BLaER1 (cell line): Measurements from ENCODE around the gene TMEM54.

Source experiments
- H3K27ac ChIP-seq: shearing (Covaris generic); formaldehyde crosslinking; 2 replicates; pipeline ENCODE4 v1.8.1; 2022
- H3K27me3 ChIP-seq: shearing (Covaris generic); formaldehyde crosslinking; 2 replicates; pipeline ENCODE4 v1.8.1; 2022
- H3K36me3 ChIP-seq: shearing (Covaris generic); formaldehyde crosslinking; 2 replicates; pipeline ENCODE4 v1.8.1; 2022
- H3K4me1 ChIP-seq: shearing (Covaris generic); formaldehyde crosslinking; 2 replicates; pipeline ENCODE4 v1.8.1; 2022
- H3K4me2 ChIP-seq: shearing (Covaris generic); formaldehyde crosslinking; 2 replicates; pipeline ENCODE4 v1.8.1; 2022
- H3K4me3 ChIP-seq: shearing (Covaris generic); formaldehyde crosslinking; 2 replicates; pipeline ENCODE4 v1.8.1; 2022
- H3K9ac ChIP-seq: shearing (Covaris generic); formaldehyde crosslinking; 2 replicates; pipeline ENCODE4 v1.8.1; 2022
- H3K9me3 ChIP-seq: shearing (Covaris generic); formaldehyde crosslinking; 2 replicates; pipeline ENCODE4 v1.8.1; 2022
- H4K20me1 ChIP-seq: shearing (Covaris generic); formaldehyde crosslinking; 2 replicates; pipeline ENCODE4 v1.8.1; 2022
- Cebpa-rat ChIP-seq: shearing (Covaris generic); IDR thresholded peaks from 2 replicates; pipeline ENCODE4 v1.8.1; 2022

TMEM54 gene

DNA sequence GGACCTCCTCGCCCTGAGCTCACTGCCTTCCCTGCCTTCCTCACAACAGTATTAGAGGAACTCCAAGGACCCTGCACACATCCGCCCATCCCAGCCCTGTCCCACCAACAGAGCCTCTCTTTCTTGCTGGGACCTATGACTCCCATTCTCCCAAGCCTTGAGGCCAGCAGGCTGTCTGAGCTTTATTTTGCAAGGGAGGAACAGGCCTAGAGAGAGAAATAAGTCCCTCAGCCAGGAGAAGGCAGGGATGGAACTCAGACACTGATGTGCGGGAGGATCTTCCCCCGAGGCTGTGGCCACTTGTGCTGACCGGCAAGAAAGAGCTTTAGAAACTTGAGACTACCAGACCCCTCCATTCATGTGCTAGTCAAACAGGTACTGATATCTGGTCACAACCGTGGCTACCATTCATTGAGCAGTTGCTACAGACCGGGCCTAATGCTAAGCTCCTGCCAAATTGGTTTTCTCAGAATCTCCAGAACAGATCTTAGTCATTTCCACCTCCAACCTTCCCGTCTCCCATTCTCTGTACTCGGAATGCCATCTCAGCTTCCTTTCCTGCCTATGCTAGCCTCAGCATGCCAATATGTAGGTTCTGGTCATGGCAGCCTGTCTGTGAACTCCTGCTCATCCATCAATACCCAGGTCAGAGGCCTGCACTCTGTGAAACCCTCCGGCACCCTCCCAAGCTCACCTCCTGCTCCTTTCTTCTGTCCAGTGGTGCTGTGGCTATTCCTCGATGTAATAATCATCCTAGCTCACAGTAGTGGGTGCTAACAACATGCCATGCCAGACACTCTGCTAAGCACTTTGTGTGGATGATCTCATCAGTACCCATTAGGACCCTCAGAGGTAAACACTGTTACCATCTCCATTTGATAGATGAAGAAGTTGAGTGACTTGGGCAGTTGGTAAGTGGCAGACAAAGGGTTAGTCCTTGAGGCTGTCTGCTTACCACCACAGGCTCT, 3.8 kb downstream of the TMEM54 start:
- Histone ChIP-seq H3K4me1 (peaks cover 33% of the 10 kb centered on the region), H3K27ac (no peak overlapping the region), H3K4me3 (no peak overlapping the region), H4K20me1 (peaks cover 9% of the 10 kb centered on the region; the same call in 1 of the 2 replicates), H3K4me2 (no peak overlapping the region), H3K27me3 (peaks cover 21% of the 10 kb centered on the region), H3K9ac (no peak overlapping the region), H3K9me3 (no peaks in the 10 kb centered on the region; the same call in 1 of the 2 replicates), H3K36me3 (peaks cover 15% of the 10 kb centered on the region)
- no peak for TF ChIP-seq Cebpa-rat

GRCh38 chr1:32896451-32896850, 4.7 kb downstream of the TMEM54 start:
- peaks cover 30% of the 10 kb centered on the region for H3K27me3 ChIP-seq
- no peak overlapping the region for H3K9ac ChIP-seq
- H3K4me2 ChIP-seq = no peak overlapping the region
- peaks cover 36% of the 10 kb centered on the region for H3K4me1 ChIP-seq
- peaks cover 13% of the 10 kb centered on the region; the same call in 1 of the 2 replicates for H4K20me1 ChIP-seq
- no peak overlapping the region for H3K27ac ChIP-seq
- peaks cover 15% of the 10 kb centered on the region for H3K36me3 ChIP-seq
- no peak for TF ChIP-seq Cebpa-rat
- H3K4me3 ChIP-seq = no peak overlapping the region
- H3K9me3 ChIP-seq = no peaks in the 10 kb centered on the region; the same call in 1 of the 2 replicates

GRCh38 chr1:32895325-32896215, 5.6 kb downstream of the TMEM54 start:
- Histone ChIP-seq H3K9ac (no peak overlapping the region), H3K27ac (no peak overlapping the region), H4K20me1 (peaks cover 13% of the 10 kb centered on the region; the same call in 1 of the 2 replicates), H3K4me1 (peaks cover 32% of the 10 kb centered on the region), H3K27me3 (peaks cover 32% of the 10 kb centered on the region), H3K4me2 (no peak overlapping the region), H3K36me3 (peaks cover 15% of the 10 kb centered on the region), H3K4me3 (no peak overlapping the region), H3K9me3 (no peaks in the 10 kb centered on the region; the same call in 1 of the 2 replicates)
- no peak for TF ChIP-seq Cebpa-rat

- Histone ChIP-seq H3K9me3 (no peaks in the 10 kb centered on the region; the same call in 1 of the 2 replicates), H3K27ac (no peak overlapping the region), H3K4me3 (no peak overlapping the region), H4K20me1 (peaks cover 13% of the 10 kb centered on the region; the same call in 1 of the 2 replicates), H3K9ac (no peak overlapping the region), H3K4me2 (no peak overlapping the region), H3K27me3 (peaks cover 32% of the 10 kb centered on the region), H3K4me1 (peaks cover 23% of the 10 kb centered on the region), H3K36me3 (peaks cover 15% of the 10 kb centered on the region)
- no peak for TF ChIP-seq Cebpa-rat
These were observed 6.5 kb downstream of the TMEM54 start for GRCh38 chr1:32894681-32895080.

- peak overlapping the region; percentile 34; the same call in 1 of the 2 replicates for H3K9ac ChIP-seq
- H3K27me3 ChIP-seq = peaks cover 32% of the 10 kb centered on the region
- peaks cover 19% of the 10 kb centered on the region for H3K4me1 ChIP-seq
- H3K4me3 ChIP-seq = peak overlapping the region; percentile 61
- H3K36me3 ChIP-seq = peaks cover 15% of the 10 kb centered on the region
- H3K9me3 ChIP-seq = no peaks in the 10 kb centered on the region; the same call in 1 of the 2 replicates
- no peak for TF ChIP-seq Cebpa-rat
- peaks cover 13% of the 10 kb centered on the region; the same call in 1 of the 2 replicates for H4K20me1 ChIP-seq
- peak overlapping the region; percentile 70 for H3K4me2 ChIP-seq
- no peak overlapping the region for H3K27ac ChIP-seq
These were observed 7.1 kb downstream of the TMEM54 start for GRCh38 chr1:32894019-32894600.

DNA sequence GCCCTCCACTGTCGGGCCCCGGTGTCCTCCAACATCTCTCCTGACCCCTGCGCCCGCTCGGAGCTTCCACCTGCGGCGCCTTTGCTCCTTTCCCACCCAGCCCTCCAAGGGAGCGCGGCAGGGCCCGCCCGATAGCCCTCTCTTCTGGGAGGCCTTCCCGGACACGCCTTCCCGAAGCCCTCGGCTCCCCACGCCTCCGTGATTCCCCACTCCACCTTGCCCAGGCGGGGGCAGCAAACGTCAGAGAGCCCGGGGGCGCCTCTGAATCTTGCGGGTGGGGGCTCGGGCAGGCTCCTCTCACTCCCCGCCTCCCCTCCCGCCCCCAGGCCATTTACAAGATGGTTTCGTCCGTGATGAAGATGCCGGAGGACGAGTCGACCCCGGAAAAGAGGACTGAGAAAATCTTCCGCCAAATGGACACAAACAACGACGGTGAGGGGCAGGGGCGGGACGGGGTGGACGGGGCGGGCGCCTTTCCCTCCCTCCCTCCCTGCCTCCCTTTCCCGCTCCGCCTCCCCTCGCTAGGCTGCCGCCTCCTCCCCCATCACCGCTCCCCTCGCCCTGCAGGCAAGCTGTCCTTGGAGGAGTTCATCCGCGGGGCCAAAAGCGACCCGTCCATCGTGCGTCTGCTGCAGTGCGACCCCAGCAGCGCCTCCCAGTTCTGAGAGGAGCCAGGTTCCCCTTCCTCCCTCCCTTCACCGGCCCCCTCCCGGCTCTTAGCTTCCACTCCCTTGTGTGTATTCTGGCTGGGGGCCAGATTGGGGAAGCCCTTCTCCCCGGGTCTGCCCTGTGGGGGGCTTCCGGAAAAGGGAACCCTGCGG, 7.8 kb downstream of the TMEM54 start:
- Histone ChIP-seq H3K4me3 (peak overlapping the region; percentile 61), H3K27ac (no peak overlapping the region), H3K36me3 (peaks cover 15% of the 10 kb centered on the region), H3K9me3 (no peaks in the 10 kb centered on the region; the same call in 1 of the 2 replicates), H3K4me2 (peak overlapping the region; percentile 70), H3K4me1 (peaks cover 19% of the 10 kb centered on the region), H4K20me1 (peaks cover 13% of the 10 kb centered on the region; the same call in 1 of the 2 replicates), H3K9ac (peak overlapping the region; percentile 48; the same call in 1 of the 2 replicates), H3K27me3 (peaks cover 32% of the 10 kb centered on the region)
- no peak for TF ChIP-seq Cebpa-rat

DNA sequence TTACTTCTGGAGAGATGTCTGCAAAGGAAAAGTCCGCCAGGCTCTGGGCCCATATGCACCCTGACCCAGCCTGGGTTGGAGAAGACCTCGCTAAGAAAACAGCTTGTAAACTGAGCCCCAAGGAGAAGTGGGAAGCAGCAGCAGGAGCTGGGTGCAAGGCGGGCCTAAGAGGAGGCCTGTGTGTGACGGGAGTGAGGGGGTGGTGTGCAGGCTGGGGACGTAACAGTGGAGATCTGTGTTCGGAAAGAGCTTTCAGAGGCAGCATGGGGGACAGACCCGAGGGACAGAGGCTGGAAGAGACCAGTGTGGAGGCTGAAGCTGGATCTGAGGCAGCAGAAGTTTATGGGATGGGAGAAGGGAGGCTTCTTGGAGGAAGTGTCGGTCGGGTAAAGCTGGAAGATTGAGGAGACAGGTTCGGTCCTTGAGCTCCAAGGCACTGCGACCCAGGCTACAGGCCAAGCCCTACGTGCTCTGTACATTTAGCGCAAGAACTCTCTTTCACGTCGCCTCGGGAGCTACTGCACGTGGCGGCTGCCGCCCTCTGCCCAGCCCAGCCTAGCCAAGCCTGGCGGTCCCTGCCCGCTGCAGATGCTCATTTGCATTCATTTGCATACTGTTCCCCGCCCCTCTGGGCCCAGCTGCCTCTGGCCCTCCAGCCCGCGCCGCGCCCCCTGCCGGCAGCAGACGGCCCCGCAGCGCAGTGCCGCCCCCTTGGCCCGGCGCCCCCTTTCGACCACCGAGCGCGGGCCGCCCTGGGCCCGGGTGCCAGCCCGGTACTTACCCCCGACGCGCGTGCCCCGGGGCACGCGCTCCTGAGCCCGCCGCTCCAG, 8.6 kb downstream of the TMEM54 start:
- Histone ChIP-seq H3K27me3 (peaks cover 33% of the 10 kb centered on the region), H3K4me2 (peak overlapping the region; percentile 70), H3K4me1 (peaks cover 19% of the 10 kb centered on the region), H3K36me3 (peaks cover 15% of the 10 kb centered on the region), H3K27ac (no peak overlapping the region), H3K9me3 (no peaks in the 10 kb centered on the region; the same call in 1 of the 2 replicates), H3K9ac (0 out of 2 replicates have a peak overlapping the region, but pooled peaks have one; percentile 48), H4K20me1 (peaks cover 13% of the 10 kb centered on the region; the same call in 1 of the 2 replicates), H3K4me3 (peak overlapping the region; percentile 61)
- TF ChIP-seq Cebpa-rat = no peak

DNA sequence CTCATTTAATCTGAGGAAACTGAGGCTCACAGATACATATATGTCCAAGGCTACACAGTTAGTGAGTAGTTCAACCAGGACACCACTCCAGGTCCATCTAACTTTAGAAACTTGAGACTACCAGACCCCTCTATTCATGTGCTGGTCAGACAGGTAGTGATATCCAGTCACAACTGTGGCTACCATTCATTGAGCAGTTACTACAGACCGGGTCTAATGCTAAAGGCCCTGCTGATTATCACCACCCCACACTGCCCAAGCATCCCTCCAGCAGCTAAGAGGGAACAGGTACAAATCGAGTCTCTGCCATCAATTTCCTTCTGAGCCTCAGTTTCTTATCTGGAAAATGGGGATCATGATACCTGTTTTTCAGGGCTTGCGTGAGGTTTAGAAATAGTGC, 9.6 kb downstream of the TMEM54 start:
- Histone ChIP-seq H3K4me1 (peaks cover 19% of the 10 kb centered on the region), H3K4me2 (no peak overlapping the region), H3K27me3 (peaks cover 43% of the 10 kb centered on the region), H3K9me3 (no peaks in the 10 kb centered on the region; the same call in 1 of the 2 replicates), H3K27ac (no peak overlapping the region), H4K20me1 (peaks cover 13% of the 10 kb centered on the region; the same call in 1 of the 2 replicates), H3K9ac (no peak overlapping the region), H3K4me3 (no peak overlapping the region), H3K36me3 (peaks cover 15% of the 10 kb centered on the region)
- TF ChIP-seq Cebpa-rat = no peak
